GM18858 (cell line): ENCODE data around the gene CASQ2.
"Not testable (repeated sequence)": the region's sequence is repeated elsewhere in the genome, so short reads cannot be mapped to it uniquely, and the experiment has no call there.

Source experiments
- ATAC-seq: cut with Tn5 transposase; IDR thresholded peaks from one replicate; pipeline ENCODE4 v1.9.1; 2021; ENCODE audit not compliant: unreplicated experiment

Gene CASQ2

DNA sequence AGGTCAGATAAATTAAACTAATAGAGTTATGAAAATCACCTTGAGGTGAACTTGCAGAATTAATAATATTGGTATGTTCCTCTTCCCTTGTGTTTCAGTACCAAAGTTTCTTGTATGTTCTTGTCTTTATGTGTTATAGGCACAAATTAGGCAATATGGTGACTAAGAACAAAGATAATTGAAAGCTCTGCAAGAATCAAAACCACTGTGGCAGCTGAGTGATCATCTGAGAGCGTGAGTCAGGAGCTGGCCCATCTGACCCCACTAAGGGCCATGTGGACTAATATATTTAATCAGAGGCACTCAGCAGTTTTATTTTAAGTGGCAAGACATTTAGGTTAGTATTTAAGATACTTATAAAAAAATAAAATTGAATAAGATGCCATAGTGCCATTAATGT, 12.8 kb upstream of the CASQ2 start:
- no peak for ATAC-seq

GRCh38 chr1:115780655-115781054, 12.1 kb upstream of the CASQ2 start:
- ATAC-seq = not testable (repeated sequence)

GRCh38 chr1:115779075-115779474, 10.6 kb upstream of the CASQ2 start:
- not testable (repeated sequence) for ATAC-seq

- ATAC-seq = peak; percentile 82
Observed at GRCh38 chr1:115771847-115772457, 3.4 kb upstream of the CASQ2 start.

DNA sequence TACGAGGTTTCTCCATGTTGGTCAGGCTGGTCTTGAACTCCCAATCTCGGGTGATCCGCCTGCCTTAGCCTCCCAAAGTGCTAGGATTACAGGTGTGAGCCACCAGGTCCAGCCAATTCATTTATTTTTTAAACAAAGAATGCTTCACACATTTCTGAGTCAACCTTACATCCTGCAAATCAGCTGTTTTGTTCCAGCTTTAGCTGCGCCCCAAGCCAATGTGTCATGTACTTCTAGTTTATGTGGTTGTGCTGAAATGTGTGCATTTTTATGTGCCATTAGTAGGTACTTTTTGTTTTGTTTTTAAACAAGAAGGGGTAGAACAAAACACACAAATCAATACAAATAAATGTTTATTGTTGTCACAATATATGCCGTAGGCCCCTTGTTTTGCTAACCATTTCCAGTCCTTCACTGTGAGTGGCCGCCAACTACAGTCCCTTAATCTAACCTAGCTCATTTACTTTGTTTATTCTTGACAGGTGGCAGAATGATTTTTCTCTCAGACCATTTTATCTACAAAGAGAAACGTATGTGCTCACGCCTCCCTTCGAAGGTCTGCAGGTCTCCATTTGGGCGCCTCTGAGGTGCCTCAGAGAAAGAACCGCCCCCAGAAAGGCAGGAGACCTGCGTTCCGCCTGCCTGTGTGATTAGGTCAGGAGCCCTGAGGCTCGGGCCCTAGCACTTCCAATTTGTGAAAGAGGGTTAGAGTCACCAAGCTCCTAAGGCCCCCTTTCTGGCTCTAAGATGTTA, 2.8 kb upstream of the CASQ2 start:
- ATAC-seq = no peak

DNA sequence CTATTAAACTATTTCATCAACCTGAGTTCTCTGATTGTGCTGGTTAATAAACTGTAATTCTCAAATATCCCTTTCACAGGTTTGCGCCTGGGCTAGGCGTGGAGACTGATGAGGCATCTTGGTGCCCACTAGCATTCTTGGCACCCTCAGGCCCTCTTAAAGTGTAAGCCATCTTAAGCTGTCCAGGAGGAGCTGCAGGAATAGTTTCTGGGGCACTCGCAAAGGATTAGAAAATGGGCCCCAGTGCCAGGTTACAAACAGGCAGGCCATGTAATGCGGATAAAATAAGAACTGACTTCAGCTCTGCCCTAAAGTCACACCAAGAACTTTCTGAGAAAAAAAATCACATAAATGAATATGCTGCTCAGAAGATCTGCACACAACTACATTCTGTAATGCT, 1.1 kb downstream of the CASQ2 start:
- no peak for ATAC-seq

DNA sequence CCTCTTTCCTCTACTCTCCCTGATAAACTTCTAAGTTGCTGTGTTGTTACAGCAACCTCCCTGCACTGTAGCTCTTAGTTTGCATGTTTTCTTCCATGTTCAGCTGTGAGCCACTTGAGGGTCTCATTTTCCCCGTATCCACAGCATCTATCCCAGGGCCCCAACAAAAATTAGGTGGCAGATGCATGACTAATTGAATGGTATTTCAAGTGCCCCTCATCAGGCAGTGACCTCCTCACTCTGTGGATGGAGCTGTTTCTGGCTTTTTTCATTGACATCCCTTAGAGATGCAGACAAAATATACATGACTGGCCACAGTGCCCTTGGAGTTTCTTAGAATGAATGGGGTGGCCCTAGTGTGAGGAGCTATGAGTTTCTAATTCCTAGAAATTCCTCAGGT, 3.4 kb downstream of the CASQ2 start:
- no peak for ATAC-seq

DNA sequence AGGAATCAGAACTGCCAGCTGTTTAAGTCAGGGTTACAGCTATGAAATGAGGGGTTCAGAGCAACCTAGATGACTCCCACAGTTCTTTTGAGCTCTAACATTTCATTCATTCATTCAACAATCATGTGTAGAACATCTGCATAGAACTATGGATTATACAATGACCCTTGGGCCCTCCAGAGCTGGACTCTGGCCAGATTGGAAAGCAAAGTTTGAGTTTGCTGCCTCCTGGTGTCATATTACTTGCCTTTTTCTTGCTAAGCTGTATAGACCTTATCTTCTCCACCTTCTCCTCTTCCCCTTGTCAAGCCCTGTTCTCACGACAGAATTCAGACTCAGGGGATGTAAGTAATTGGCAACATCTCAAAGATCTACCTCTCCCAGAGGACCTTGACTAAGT, 4.0 kb downstream of the CASQ2 start:
- no peak for ATAC-seq

GRCh38 chr1:115762779-115763178, 5.7 kb downstream of the CASQ2 start:
- no peak for ATAC-seq

GRCh38 chr1:115761601-115762302, 6.8 kb downstream of the CASQ2 start:
- ATAC-seq = no peak

DNA sequence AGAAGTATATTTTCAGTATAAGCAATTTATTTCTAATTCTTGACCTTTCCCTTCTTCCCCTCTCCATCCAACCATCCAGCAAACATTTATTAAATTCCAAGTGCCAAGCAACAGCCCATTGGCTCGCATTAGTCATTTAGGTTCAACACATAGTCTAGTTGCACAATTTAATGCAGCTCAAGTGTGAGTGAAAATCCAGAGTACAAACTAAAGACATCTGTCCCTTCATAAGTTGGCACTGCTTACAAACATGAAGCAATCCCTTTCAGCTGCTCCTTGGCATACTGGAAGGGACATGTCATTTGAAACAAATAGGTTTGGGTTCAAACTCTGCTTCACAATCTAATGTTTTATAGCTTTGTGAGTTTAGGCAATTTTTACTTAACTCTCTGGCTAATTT, 10.7 kb downstream of the CASQ2 start:
- no peak for ATAC-seq

- ATAC-seq = no peak
Observed at GRCh38 chr1:115757326-115757725, 11.2 kb downstream of the CASQ2 start.

GRCh38 chr1:115755456-115756370, 12.8 kb downstream of the CASQ2 start:
- ATAC-seq = no peak

- no peak for ATAC-seq
Observed at GRCh38 chr1:115753830-115754229, 14.7 kb downstream of the CASQ2 start.

DNA sequence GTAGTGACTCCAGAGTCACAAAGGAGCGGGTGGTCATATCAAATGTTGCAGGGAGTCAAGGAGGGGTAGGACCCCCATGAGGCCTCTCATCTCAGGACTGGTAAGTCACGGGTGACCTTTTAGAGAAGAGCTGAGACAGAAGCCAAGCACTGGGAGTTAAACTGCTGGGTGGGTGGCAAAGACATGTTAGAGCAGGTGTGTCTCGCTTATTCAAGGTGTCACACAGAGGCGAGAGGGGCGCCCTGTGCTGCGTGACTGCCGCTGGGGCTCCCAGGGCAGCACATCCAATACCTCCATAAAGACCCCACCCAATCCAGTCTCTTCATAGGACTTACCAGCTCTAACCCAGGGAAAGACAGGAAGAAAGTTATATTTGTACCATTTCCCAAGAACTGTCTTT, 15.2 kb downstream of the CASQ2 start:
- ATAC-seq = no peak

DNA sequence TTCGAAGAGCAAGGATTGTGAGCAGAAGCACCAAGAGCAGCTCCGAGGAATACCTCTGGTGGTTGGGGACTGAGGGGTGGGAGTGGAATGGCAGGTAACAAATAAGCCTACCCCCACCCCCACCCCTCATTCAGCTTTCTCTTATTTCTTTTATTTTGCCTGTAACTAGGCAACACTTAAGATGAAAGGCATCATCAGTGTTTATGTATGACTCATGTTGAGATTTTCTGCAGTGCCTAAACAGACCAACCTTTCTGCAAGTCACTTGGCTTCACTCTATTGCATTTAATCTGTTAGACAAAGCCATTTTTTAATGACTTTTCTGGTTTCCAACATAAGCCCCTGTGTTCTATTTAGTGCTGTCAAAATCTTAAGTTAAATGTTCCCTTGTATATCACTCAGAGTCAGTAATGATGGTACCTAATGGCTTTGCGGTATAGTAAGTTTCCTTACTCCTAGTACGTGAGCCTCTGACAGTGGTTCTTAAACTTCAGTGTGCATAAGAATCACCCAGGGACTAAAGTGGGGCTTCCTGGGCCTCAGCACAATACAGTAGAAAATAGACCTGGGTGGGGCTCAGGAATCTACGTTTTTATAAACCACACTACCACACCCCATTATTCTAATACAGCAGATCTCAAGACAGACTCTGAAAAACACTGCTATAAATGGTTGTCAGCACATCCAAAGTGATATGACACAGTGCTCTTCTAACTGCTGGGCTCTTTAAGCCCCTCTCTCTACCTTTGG, 19.9 kb downstream of the CASQ2 start:
- ATAC-seq = no peak

- no peak for ATAC-seq
Observed at GRCh38 chr1:115746021-115746690, 22.4 kb downstream of the CASQ2 start.

GRCh38 chr1:115744646-115745275, 23.8 kb downstream of the CASQ2 start:
- no peak for ATAC-seq

DNA sequence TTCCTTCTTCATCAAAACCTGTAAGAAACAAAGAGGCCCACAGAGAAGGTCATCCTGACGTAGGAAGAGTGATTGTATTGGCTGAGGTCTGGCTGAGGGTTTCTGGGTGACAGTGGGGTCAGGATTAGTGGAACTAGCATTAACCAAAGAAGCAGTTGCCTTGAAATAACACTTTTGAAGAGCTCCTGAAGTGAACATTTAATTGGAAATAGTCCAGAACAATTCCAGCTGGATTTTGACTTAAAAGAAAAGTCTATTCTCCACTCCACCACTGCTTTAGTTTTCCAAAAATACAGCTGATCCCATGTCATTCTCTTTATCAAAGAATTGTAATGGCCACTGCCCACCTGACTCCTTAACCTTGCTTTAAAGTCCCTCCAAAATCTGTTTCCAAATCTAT, 27.7 kb downstream of the CASQ2 start:
- no peak for ATAC-seq
